ENCODE data around the gene C3orf85. TPM values are rescaled to one million over a fixed set of nuclear protein-coding genes. Genes with fewer than 3 reads are reported as not detected.

The C3orf85 gene
- total RNA-seq, 1 experiment from 2014 or later: not detected

GRCh38 chr3:109152320-109152719, 15.8 kb downstream of the C3orf85 start:
- no peak for DNase-seq (ENCODE audit: low spot score)

- peak; percentile 31 for DNase-seq (ENCODE audit: low spot score)
These were observed 18.5 kb downstream of the C3orf85 start for GRCh38 chr3:109154979-109155378.

GRCh38 chr3:109155828-109156227, 19.3 kb downstream of the C3orf85 start:
- DNase-seq (ENCODE audit: low spot score): no peak

GRCh38 chr3:109161487-109162123, 25.1 kb downstream of the C3orf85 start:
- DNase-seq (ENCODE audit: low spot score): no peak

GRCh38 chr3:109165905-109166304, 29.4 kb downstream of the C3orf85 start:
- no peak for DNase-seq (ENCODE audit: low spot score)

GRCh38 chr3:109171479-109171878, 35.0 kb downstream of the C3orf85 start:
- no peak for DNase-seq (ENCODE audit: low spot score)

- DNase-seq (ENCODE audit: low spot score): peak; percentile 42
These were observed 38.9 kb downstream of the C3orf85 start for GRCh38 chr3:109175411-109175810.

GRCh38 chr3:109176726-109177125, 40.2 kb downstream of the C3orf85 start:
- no peak for DNase-seq (ENCODE audit: low spot score)

GRCh38 chr3:109177908-109178307, 41.4 kb downstream of the C3orf85 start:
- DNase-seq (ENCODE audit: low spot score): peak; percentile 16

GRCh38 chr3:109178708-109179107, 42.2 kb downstream of the C3orf85 start:
- DNase-seq (ENCODE audit: low spot score): no peak

GRCh38 chr3:109184726-109185125, 48.2 kb downstream of the C3orf85 start:
- no peak for DNase-seq (ENCODE audit: low spot score)

GRCh38 chr3:109187390-109187789, 50.9 kb downstream of the C3orf85 start:
- DNase-seq (ENCODE audit: low spot score): no peak

- no peak for DNase-seq (ENCODE audit: low spot score)
These were observed 52.2 kb downstream of the C3orf85 start for GRCh38 chr3:109188741-109189140.

GRCh38 chr3:109191421-109191820, 54.9 kb downstream of the C3orf85 start:
- no peak for DNase-seq (ENCODE audit: low spot score)

GRCh38 chr3:109195815-109196214, 59.3 kb downstream of the C3orf85 start:
- peak; percentile 74 for DNase-seq (ENCODE audit: low spot score)

Other genes with a start within 250 kb of the C3orf85 start
- not detected in 2 replicates for gene GUCA1C, start 182.8 kb upstream of the C3orf85 start, total RNA-seq (2014; rRNA removed; shearing (Covaris generic))
- not detected in 2 replicates for gene MORC1, start 18.6 kb upstream of the C3orf85 start, total RNA-seq (2014; rRNA removed; shearing (Covaris generic))
- not detected in 2 replicates for gene DPPA2, start 179.8 kb downstream of the C3orf85 start, total RNA-seq (2014; rRNA removed; shearing (Covaris generic))
- gene DPPA4, start 200.8 kb downstream of the C3orf85 start, total RNA-seq (2014; rRNA removed; shearing (Covaris generic)): not detected in 2 replicates

Data from A172 (cell line).